Keratinocyte (primary cell): Measurements from ENCODE around the gene OR7A10. TPM values are rescaled to one million over a fixed set of nuclear protein-coding genes. Genes with fewer than 3 reads are reported as not detected.
A peak's percentile ranks its signal among the peaks of the same experiment; 100 is the strongest.
"Not testable (repeated sequence)": the region's sequence is repeated elsewhere in the genome, so short reads cannot be mapped to it uniquely, and the experiment has no call there.

ENCODE experiments used
- DNase-seq: peaks from one replicate; pipeline ENCODE4 v3.0.0-alpha.2; 2011; ENCODE audit warnings: low read depth, missing footprints, low spot score
- FAIRE-seq: peaks from 2 replicates; lab custom pipeline; 2011; peaks lifted over from hg19 to GRCh38; lab: Jason Lieb, UNC
- H2AFZ ChIP-seq: 2 replicates; pipeline ENCODE4 v1.6.0; 2012; ENCODE audit warnings: low read length, control low read depth, inconsistent platforms; ENCODE audit not compliant: control insufficient read depth
- H3K27ac ChIP-seq: 2 replicates; pipeline ENCODE4 v1.5.1; 2011; ENCODE audit warnings: low read length; ENCODE audit not compliant: control insufficient read depth, insufficient read depth
- H3K27me3 ChIP-seq: 3 replicates; pipeline ENCODE4 v1.6.0; 2011; ENCODE audit warnings: low read length; ENCODE audit not compliant: control insufficient read depth, insufficient read depth; ENCODE audit errors: extremely low read depth
- H3K36me3 ChIP-seq, 2 experiments: 2 replicates in 1 of 2; 3 replicates in 1 of 2; pipeline ENCODE4 v1.5.1; 2011; ENCODE audit warnings: low read length in 2 of 2, mild to moderate bottlenecking in 1 of 2; ENCODE audit not compliant: control insufficient read depth in 2 of 2, insufficient read depth in 2 of 2; ENCODE audit errors: extremely low read depth in 1 of 2
- H3K4me1 ChIP-seq: 3 replicates; pipeline ENCODE4 v1.5.1; 2011; ENCODE audit warnings: low read length; ENCODE audit not compliant: control insufficient read depth, insufficient read depth; ENCODE audit errors: extremely low read depth
- H3K4me2 ChIP-seq: 3 replicates; pipeline ENCODE4 v1.6.0; 2011; ENCODE audit warnings: low read depth, low read length; ENCODE audit not compliant: control insufficient read depth, insufficient read depth; ENCODE audit errors: extremely low read depth
- H3K4me3 ChIP-seq, 3 experiments: fragments of 200-600 bp in 1 of 3; sonication (generic) in 1 of 3; 2 replicates in 2 of 3; 3 replicates in 1 of 3; pipeline ENCODE4 v1.5.1; 2011 to 2016; ENCODE audit warnings: low read length in 3 of 3, mild to moderate bottlenecking in 3 of 3, control low read depth in 2 of 3, inconsistent platforms in 1 of 3, low read depth in 1 of 3, mixed read lengths in 1 of 3, mixed run types in 1 of 3, moderate library complexity in 1 of 3; ENCODE audit not compliant: control insufficient read depth in 2 of 3, insufficient read depth in 2 of 3; ENCODE audit errors: extremely low read depth in 1 of 3
- H3K79me2 ChIP-seq: 2 replicates; pipeline ENCODE4 v1.6.0; 2012; ENCODE audit warnings: low read length; ENCODE audit not compliant: control insufficient read depth, insufficient read depth
- H3K9ac ChIP-seq: 3 replicates; pipeline ENCODE4 v1.6.0; 2011; ENCODE audit warnings: low read length; ENCODE audit not compliant: control insufficient read depth, insufficient read depth; ENCODE audit errors: extremely low read depth
- H3K9me1 ChIP-seq: 3 replicates; pipeline ENCODE4 v1.6.0; 2011; ENCODE audit warnings: low read length; ENCODE audit not compliant: control insufficient read depth, insufficient read depth; ENCODE audit errors: extremely low read depth
- H3K9me3 ChIP-seq: 2 replicates; pipeline ENCODE4 v1.5.1; 2012; ENCODE audit warnings: low read depth, low read length; ENCODE audit not compliant: control insufficient read depth
- H4K20me1 ChIP-seq: 3 replicates; pipeline ENCODE4 v1.6.0; 2011; ENCODE audit warnings: low read length; ENCODE audit not compliant: control insufficient read depth, insufficient read depth; ENCODE audit errors: extremely low read depth
- EZH2 ChIP-seq: IDR thresholded peaks from one replicate; pipeline ENCODE4 v1.6.1; 2012; ENCODE audit warnings: inconsistent platforms, mild to moderate bottlenecking, low read length, moderate library complexity
- dilution Hi-C: fragments of 300-500 bp; cut with MboI; formaldehyde crosslinking; loops from one replicate; pipeline ENCODE4 v1.7.0; 2020; ENCODE audit warnings: low sequenced_read_pairs; ENCODE audit not compliant: extremely low pct_ligation_motif_present
- polyA plus RNA-seq, 5 experiments: library from polyadenylated mRNA; depleted of rRNA in 3 of 5; stranded (reverse) in 3 of 5; stranded (forward) in 1 of 5; unstranded in 1 of 5; fragments of >200 nt; gene quantifications; 1 replicate in 1 of 5; 2 replicates in 3 of 5; 3 replicates in 1 of 5; pipeline versions ENCODE4 v1.2.1 to v1.2.3, GENCODE V29; 2011 to 2012; ENCODE audit warnings: missing spikeins in 2 of 5, low read depth in 1 of 5, low replicate concordance in 1 of 5
- TF ChIP-seq, protein P1 (sequence below), 3 experiments: IDR thresholded peaks in 1 of 3; conservative IDR thresholded peaks in 1 of 3; optimal IDR thresholded peaks in 1 of 3; 2 replicates in 2 of 3; 3 replicates in 1 of 3; pipeline versions ENCODE3 to v1.5.1; 2011; ENCODE audit warnings: low read length in 3 of 3, mild to moderate bottlenecking in 3 of 3, moderate library complexity in 2 of 3, control low read depth in 1 of 3, inconsistent platforms in 1 of 3; ENCODE audit not compliant: insufficient read depth in 2 of 3; ENCODE audit errors: extremely low read depth in 1 of 3

Gene OR7A10
- polyA plus RNA-seq, 1 donor (not counting 4 experiments of a cell fraction or from before 2014, with no cell fraction given), result not detected

GRCh38 chr19:14796021-14796420, 52.7 kb downstream of the OR7A10 start:
- Histone ChIP-seq H3K4me2 (no peak overlapping the region), H3K4me1 (no peaks in the 10 kb centered on the region), H3K79me2 (no peaks in the 10 kb centered on the region), H3K9me3 (no peaks in the 10 kb centered on the region), H4K20me1 (no peaks in the 10 kb centered on the region), H3K9ac (no peak overlapping the region), H3K9me1 (no peaks in the 10 kb centered on the region), H3K27me3 (no peaks in the 10 kb centered on the region), H3K36me3 (no peaks in the 10 kb centered on the region), H3K27ac (no peak overlapping the region), H3K4me3 (no peak overlapping the region), H2AFZ (no peak overlapping the region)
- no peak for FAIRE-seq
- TF ChIP-seq EZH2, result no peak
- TF ChIP-seq, protein P1, sequence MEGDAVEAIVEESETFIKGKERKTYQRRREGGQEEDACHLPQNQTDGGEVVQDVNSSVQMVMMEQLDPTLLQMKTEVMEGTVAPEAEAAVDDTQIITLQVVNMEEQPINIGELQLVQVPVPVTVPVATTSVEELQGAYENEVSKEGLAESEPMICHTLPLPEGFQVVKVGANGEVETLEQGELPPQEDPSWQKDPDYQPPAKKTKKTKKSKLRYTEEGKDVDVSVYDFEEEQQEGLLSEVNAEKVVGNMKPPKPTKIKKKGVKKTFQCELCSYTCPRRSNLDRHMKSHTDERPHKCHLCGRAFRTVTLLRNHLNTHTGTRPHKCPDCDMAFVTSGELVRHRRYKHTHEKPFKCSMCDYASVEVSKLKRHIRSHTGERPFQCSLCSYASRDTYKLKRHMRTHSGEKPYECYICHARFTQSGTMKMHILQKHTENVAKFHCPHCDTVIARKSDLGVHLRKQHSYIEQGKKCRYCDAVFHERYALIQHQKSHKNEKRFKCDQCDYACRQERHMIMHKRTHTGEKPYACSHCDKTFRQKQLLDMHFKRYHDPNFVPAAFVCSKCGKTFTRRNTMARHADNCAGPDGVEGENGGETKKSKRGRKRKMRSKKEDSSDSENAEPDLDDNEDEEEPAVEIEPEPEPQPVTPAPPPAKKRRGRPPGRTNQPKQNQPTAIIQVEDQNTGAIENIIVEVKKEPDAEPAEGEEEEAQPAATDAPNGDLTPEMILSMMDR (optimal IDR thresholded peaks at IDR 0.05 in 1 of 3, IDR thresholded peaks at IDR 0.05 in 1 of 3, conservative IDR thresholded peaks at IDR 0.05 in 1 of 3; ENCODE audit: extremely low read depth in 1 of 3, insufficient read depth in 2 of 3, low read length in 3 of 3), result no peak
- dilution Hi-C loops, result no loop called here
- DNase-seq, result no peak

- Histone ChIP-seq H3K4me1 (no peaks in the 10 kb centered on the region), H3K9me3 (no peaks in the 10 kb centered on the region), H3K27ac (no peak overlapping the region), H3K27me3 (no peaks in the 10 kb centered on the region), H3K4me3 (no peak overlapping the region), H3K9me1 (no peaks in the 10 kb centered on the region), H2AFZ (no peak overlapping the region), H3K79me2 (no peaks in the 10 kb centered on the region), H3K36me3 (no peaks in the 10 kb centered on the region), H3K4me2 (no peak overlapping the region), H4K20me1 (no peaks in the 10 kb centered on the region), H3K9ac (no peak overlapping the region)
- FAIRE-seq, result peak; percentile 55
- dilution Hi-C loops, result no loop called here
- no peak for TF ChIP-seq EZH2
- TF ChIP-seq, protein P1 (optimal IDR thresholded peaks at IDR 0.05 in 1 of 3, IDR thresholded peaks at IDR 0.05 in 1 of 3, conservative IDR thresholded peaks at IDR 0.05 in 1 of 3; ENCODE audit: extremely low read depth in 1 of 3, insufficient read depth in 2 of 3, low read length in 3 of 3), result no peak
- DNase-seq, result no peak
Measured at GRCh38 chr19:14795078-14795721, 53.5 kb downstream of the OR7A10 start.

GRCh38 chr19:14792250-14792649, 56.5 kb downstream of the OR7A10 start:
- H3K9ac ChIP-seq, H3K27me3 ChIP-seq, H3K27ac ChIP-seq, H3K4me2 ChIP-seq, H2AFZ ChIP-seq, DNase-seq, H3K9me1 ChIP-seq, H3K79me2 ChIP-seq, H3K4me3 ChIP-seq, H3K36me3 ChIP-seq, dilution Hi-C loops, H3K4me1 ChIP-seq, H4K20me1 ChIP-seq, H3K9me3 ChIP-seq, FAIRE-seq: not testable (repeated sequence)
